Panc1 (cell line): ENCODE results near the gene CAPN3.

Experiments
- CTCF ChIP-seq: fragments of 450-650 bp; IDR thresholded peaks from 2 replicates; pipeline ENCODE4 v1.5.1; 2017; ENCODE audit warnings: mild to moderate bottlenecking
- REST ChIP-seq, 2 experiments: IDR thresholded peaks; 2 replicates each; pipeline ENCODE4 v1.6.1; 2011 to 2012; ENCODE audit warnings: low read depth in 2 of 2, control low read depth in 1 of 2, low read length in 1 of 2, mild to moderate bottlenecking in 1 of 2, moderate library complexity in 1 of 2; ENCODE audit not compliant: insufficient read depth in 1 of 2
- SIN3A ChIP-seq: IDR thresholded peaks from 2 replicates; pipeline ENCODE4 v1.6.1; 2012; ENCODE audit warnings: low read depth, mild to moderate bottlenecking, low read length, moderate library complexity, borderline replicate concordance; ENCODE audit not compliant: insufficient read depth

GRCh38 chr15:42444415-42445063 lies 85.2 kb downstream of the CAPN3 start:
- TF ChIP-seq CTCF = no peak
- TF ChIP-seq REST (IDR thresholded peaks at IDR 0.05; ENCODE audit: insufficient read depth in 1 of 2, low read depth in 2 of 2, low read length in 1 of 2) = no peak
- no peak for TF ChIP-seq SIN3A
